ENCODE results near the gene PISD. TPM values are rescaled to one million over a fixed set of nuclear protein-coding genes. Genes with fewer than 3 reads are reported as not detected.

Gene PISD
- total and polyA plus RNA-seq, 9 donors, result 12.0 to 60.2 (median 33.5) TPM

GRCh38 chr22:31652911-31653684, 8.9 kb downstream of the PISD start:
- no peak for TF ChIP-seq EP300 (IDR thresholded peaks at IDR 0.05)
- TF ChIP-seq POLR2A (IDR thresholded peaks at IDR 0.05), result no peak
- no peak for TF ChIP-seq CTCF (IDR thresholded peaks at IDR 0.05)
- intact Hi-C loops (cut with DNase I), result no loop called here
- Histone ChIP-seq H3K36me3 (no peaks in the 10 kb centered on the region), H3K4me1 (ENCODE audit: insufficient read depth) (no peaks in the 10 kb centered on the region), H3K27me3 (no peaks in the 10 kb centered on the region), H3K4me3 (no peak overlapping the region), H3K9me3 (no peaks in the 10 kb centered on the region), H3K27ac (no peak overlapping the region)
- no peak for DNase-seq
- 83 to 85% (median 84%) methylated on average over 9 of the region's 9 CpGs for WGBS, 3 donors

- no peaks in the 10 kb centered on the region for H3K4me1 ChIP-seq (ENCODE audit: insufficient read depth)
- WGBS, 3 donors, result 89 to 91% (median 89%) methylated on average over 9 of the region's 9 CpGs
- H3K27me3 ChIP-seq, result no peaks in the 10 kb centered on the region
- intact Hi-C loops (cut with DNase I), result no loop called here
- no peak overlapping the region for H3K4me3 ChIP-seq
- no peak overlapping the region for H3K27ac ChIP-seq
- no peaks in the 10 kb centered on the region for H3K9me3 ChIP-seq
- no peaks in the 10 kb centered on the region for H3K36me3 ChIP-seq
- TF ChIP-seq EP300 (IDR thresholded peaks at IDR 0.05), result no peak
- TF ChIP-seq CTCF (IDR thresholded peaks at IDR 0.05), result no peak
- no peak for TF ChIP-seq POLR2A (IDR thresholded peaks at IDR 0.05)
- DNase-seq, result no peak
Observed at GRCh38 chr22:31652088-31652487, 9.9 kb downstream of the PISD start.

GRCh38 chr22:31651664-31652063, 10.4 kb downstream of the PISD start:
- WGBS, 3 donors, result 81 to 89% (median 87%) methylated on average over 4 of the region's 4 CpGs
- no peaks in the 10 kb centered on the region for H3K36me3 ChIP-seq
- no peaks in the 10 kb centered on the region for H3K27me3 ChIP-seq
- H3K9me3 ChIP-seq, result no peaks in the 10 kb centered on the region
- no peaks in the 10 kb centered on the region for H3K4me1 ChIP-seq (ENCODE audit: insufficient read depth)
- intact Hi-C loops (cut with DNase I), result no loop called here
- H3K27ac ChIP-seq, result no peak overlapping the region
- H3K4me3 ChIP-seq, result no peak overlapping the region
- DNase-seq, result no peak
- TF ChIP-seq POLR2A (IDR thresholded peaks at IDR 0.05) (no peak), EP300 (IDR thresholded peaks at IDR 0.05) (no peak), CTCF (IDR thresholded peaks at IDR 0.05) (no peak)

GRCh38 chr22:31650391-31650790, 11.6 kb downstream of the PISD start:
- no peak overlapping the region for H3K27ac ChIP-seq
- peaks cover 1% of the 10 kb centered on the region for H3K4me1 ChIP-seq (ENCODE audit: insufficient read depth)
- DNase-seq, result no peak
- H3K9me3 ChIP-seq, result no peaks in the 10 kb centered on the region
- intact Hi-C loops (cut with DNase I), result no loop called here
- no peak for TF ChIP-seq POLR2A (IDR thresholded peaks at IDR 0.05)
- TF ChIP-seq EP300 (IDR thresholded peaks at IDR 0.05), result no peak
- no peak for TF ChIP-seq CTCF (IDR thresholded peaks at IDR 0.05)
- no peak overlapping the region for H3K4me3 ChIP-seq
- no peaks in the 10 kb centered on the region for H3K36me3 ChIP-seq
- 65 to 79% (median 72%) methylated on average over 6 of the region's 6 CpGs for WGBS, 3 donors
- no peaks in the 10 kb centered on the region for H3K27me3 ChIP-seq
